ENCODE data around the gene BPIFA2. TPM values are rescaled to one million over a fixed set of nuclear protein-coding genes. Genes with fewer than 3 reads are reported as not detected.

The BPIFA2 gene
- total RNA-seq, 1 experiment from 2014 or later: not detected

DNA sequence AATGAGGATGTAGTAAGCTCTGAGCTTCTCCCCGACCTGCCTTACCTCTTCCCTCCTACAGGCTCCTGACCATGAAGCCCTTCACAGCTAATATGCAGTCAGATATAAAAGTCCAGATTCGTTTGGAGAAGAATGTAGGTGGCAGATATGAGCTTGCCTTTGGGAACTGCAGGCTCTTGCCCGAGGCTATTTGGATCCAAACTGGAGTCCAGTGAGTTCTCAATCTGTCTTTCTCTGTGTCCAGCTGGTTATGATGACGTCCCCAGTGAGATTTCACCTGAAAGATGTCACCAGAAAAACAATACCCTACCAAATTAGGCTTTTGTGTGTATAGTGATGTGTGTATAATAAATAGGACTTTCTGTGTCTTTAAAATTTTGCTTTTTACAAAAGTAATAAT is 34.5 kb downstream of the BPIFA2 start:
- Histone ChIP-seq H4K91ac (ENCODE audit: insufficient read length, low read depth, low read length) (no peak overlapping the region), H4K20me1 (ENCODE audit: control insufficient read depth, insufficient read depth, insufficient read length) (no peaks in the 10 kb centered on the region), H3K4me2 (ENCODE audit: insufficient read depth, insufficient read length, low read length) (no peak overlapping the region), H2BK15ac (ENCODE audit: low read depth, low read length) (no peak overlapping the region), H3K27me3 (ENCODE audit: insufficient read depth, low read length) (no peaks in the 10 kb centered on the region), H3K23ac (ENCODE audit: insufficient read length, low read depth, low read length) (no peak overlapping the region), H3K79me1 (ENCODE audit: insufficient read depth, low read depth, low read length, poor library complexity, severe bottlenecking) (no peaks in the 10 kb centered on the region), H3K56ac (ENCODE audit: insufficient read length, low read depth, low read length) (no peak overlapping the region), H2BK120ac (ENCODE audit: low read depth, low read length, poor library complexity, severe bottlenecking) (no peak overlapping the region), H3K27ac (ENCODE audit: insufficient read length, low read depth, low read length) (no peak overlapping the region), H4K8ac (replicated peaks; ENCODE audit: insufficient read length, low read depth, low read length) (no peak overlapping the region), H2BK5ac (ENCODE audit: insufficient read length, low read length) (no peak overlapping the region), H3K79me2 (ENCODE audit: insufficient read depth, low read length) (no peaks in the 10 kb centered on the region), H2AFZ (ENCODE audit: low read length) (no peak overlapping the region), H2BK12ac (ENCODE audit: insufficient read length, low read depth, low read length) (no peak overlapping the region), H3K18ac (ENCODE audit: insufficient read length, low read depth, low read length) (no peak overlapping the region), H3K23me2 (ENCODE audit: insufficient read length, low read depth, low read length, poor library complexity, severe bottlenecking) (no peaks in the 10 kb centered on the region), H3K4ac (ENCODE audit: low read depth, low read length) (no peak overlapping the region), H3K14ac (ENCODE audit: insufficient read depth, low read length) (no peak overlapping the region), H2AK5ac (ENCODE audit: insufficient read length, low read length) (no peak overlapping the region), H2BK20ac (ENCODE audit: low read depth, low read length, poor library complexity, severe bottlenecking) (no peak overlapping the region), H4K5ac (ENCODE audit: insufficient read length, low read depth, low read length) (no peak overlapping the region), H3T11ph (ENCODE audit: low read length) (no peak overlapping the region), H3K4me1 (ENCODE audit: insufficient read depth, low read length) (no peaks in the 10 kb centered on the region), H3K9me3 (ENCODE audit: control insufficient read depth, low read depth, low read length) (no peaks in the 10 kb centered on the region), H3K9ac (ENCODE audit: extremely low read depth, insufficient read length, low read length) (no peak overlapping the region)
- no peak overlapping the region for H3K27ac Mint-ChIP-seq
- H3K27me3 Mint-ChIP-seq (ENCODE audit: low read depth): peaks cover 44% of the 10 kb centered on the region
- TF ChIP-seq, protein P1, sequence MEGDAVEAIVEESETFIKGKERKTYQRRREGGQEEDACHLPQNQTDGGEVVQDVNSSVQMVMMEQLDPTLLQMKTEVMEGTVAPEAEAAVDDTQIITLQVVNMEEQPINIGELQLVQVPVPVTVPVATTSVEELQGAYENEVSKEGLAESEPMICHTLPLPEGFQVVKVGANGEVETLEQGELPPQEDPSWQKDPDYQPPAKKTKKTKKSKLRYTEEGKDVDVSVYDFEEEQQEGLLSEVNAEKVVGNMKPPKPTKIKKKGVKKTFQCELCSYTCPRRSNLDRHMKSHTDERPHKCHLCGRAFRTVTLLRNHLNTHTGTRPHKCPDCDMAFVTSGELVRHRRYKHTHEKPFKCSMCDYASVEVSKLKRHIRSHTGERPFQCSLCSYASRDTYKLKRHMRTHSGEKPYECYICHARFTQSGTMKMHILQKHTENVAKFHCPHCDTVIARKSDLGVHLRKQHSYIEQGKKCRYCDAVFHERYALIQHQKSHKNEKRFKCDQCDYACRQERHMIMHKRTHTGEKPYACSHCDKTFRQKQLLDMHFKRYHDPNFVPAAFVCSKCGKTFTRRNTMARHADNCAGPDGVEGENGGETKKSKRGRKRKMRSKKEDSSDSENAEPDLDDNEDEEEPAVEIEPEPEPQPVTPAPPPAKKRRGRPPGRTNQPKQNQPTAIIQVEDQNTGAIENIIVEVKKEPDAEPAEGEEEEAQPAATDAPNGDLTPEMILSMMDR (conservative IDR thresholded peaks at IDR 0.05): no peak
- no peaks in the 10 kb centered on the region for H3K4me1 Mint-ChIP-seq
- H3K36me3 Mint-ChIP-seq (ENCODE audit: insufficient read depth in 1 of 3, low read depth in 3 of 3): no peaks in the 10 kb centered on the region
- H3K9me3 Mint-ChIP-seq: no peaks in the 10 kb centered on the region
- no peak for DNase-seq
- H3K4me3 Mint-ChIP-seq: no peak overlapping the region
- WGBS (ENCODE audit: extremely low coverage, insufficient read length, low lambda C conversion rate): no CpG with 5 or more reads among the region's 4 CpGs
